ENCODE results near the gene TRIOBP.

TRIOBP gene

GRCh38 chr22:37802310-37803194 lies 105.7 kb downstream of the TRIOBP start:
- no peak for TF ChIP-seq CTCF (IDR thresholded peaks at IDR 0.05; ENCODE audit: low read depth, low read length, missing control alignments)
- no peak for DNase-seq
- in situ Hi-C loops (cut with HindIII; ENCODE audit: low pct_ligation_motif_present, low sequenced_read_pairs), result no loop called here

GRCh38 chr22:37803195-37803638 lies 106.4 kb downstream of the TRIOBP start:
- peak overlapping the region; percentile 60 for H3K4me3 ChIP-seq (ENCODE audit: low read depth, low read length)
- DNase-seq, result no peak
- no peak for TF ChIP-seq CTCF (IDR thresholded peaks at IDR 0.05; ENCODE audit: low read depth, low read length, missing control alignments)

More at GRCh38 chr22:37802310-37803194, 105.7 kb downstream of the TRIOBP start:
- no peak overlapping the region for H3K27ac ChIP-seq
- no peaks in the 10 kb centered on the region for H3K36me3 ChIP-seq (replicated peaks)
- H3K4me3 ChIP-seq (ENCODE audit: low read depth, low read length), result peak overlapping the region; percentile 60
- H3K27me3 ChIP-seq (replicated peaks), result no peaks in the 10 kb centered on the region

GRCh38 chr22:37803639-37804351 lies 106.9 kb downstream of the TRIOBP start:
- Histone ChIP-seq H3K36me3 (replicated peaks) (no peaks in the 10 kb centered on the region), H3K27me3 (replicated peaks) (no peaks in the 10 kb centered on the region), H3K4me3 (ENCODE audit: low read depth, low read length) (peak overlapping the region; percentile 78), H3K27ac (no peak overlapping the region)
- DNase-seq, result no peak
- in situ Hi-C loops (cut with HindIII; ENCODE audit: low pct_ligation_motif_present, low sequenced_read_pairs), result no loop called here
- no peak for TF ChIP-seq CTCF (IDR thresholded peaks at IDR 0.05; ENCODE audit: low read depth, low read length, missing control alignments)

More at GRCh38 chr22:37803195-37803638, 106.4 kb downstream of the TRIOBP start:
- Histone ChIP-seq H3K36me3 (replicated peaks) (no peaks in the 10 kb centered on the region), H3K27ac (no peak overlapping the region), H3K27me3 (replicated peaks) (no peaks in the 10 kb centered on the region)
- in situ Hi-C loops (cut with HindIII; ENCODE audit: low pct_ligation_motif_present, low sequenced_read_pairs), result no loop called here

GRCh38 chr22:37804352-37804880 lies 107.6 kb downstream of the TRIOBP start:
- no peaks in the 10 kb centered on the region for H3K36me3 ChIP-seq (replicated peaks)
- TF ChIP-seq CTCF (IDR thresholded peaks at IDR 0.05; ENCODE audit: low read depth, low read length, missing control alignments), result no peak
- H3K4me3 ChIP-seq (ENCODE audit: low read depth, low read length), result peak overlapping the region; percentile 78
- H3K27ac ChIP-seq, result peak overlapping the region; percentile 10
- no peaks in the 10 kb centered on the region for H3K27me3 ChIP-seq (replicated peaks)
- no peak for DNase-seq
- in situ Hi-C loops (cut with HindIII; ENCODE audit: low pct_ligation_motif_present, low sequenced_read_pairs), result no loop called here

GRCh38 chr22:37804881-37805809 lies 108.3 kb downstream of the TRIOBP start:
- Histone ChIP-seq H3K27me3 (replicated peaks) (no peaks in the 10 kb centered on the region), H3K27ac (peak overlapping the region; percentile 10), H3K4me3 (ENCODE audit: low read depth, low read length) (peak overlapping the region; percentile 78), H3K36me3 (replicated peaks) (no peaks in the 10 kb centered on the region)
- DNase-seq, result peak; percentile 73
- no peak for TF ChIP-seq CTCF (IDR thresholded peaks at IDR 0.05; ENCODE audit: low read depth, low read length, missing control alignments)
- in situ Hi-C loops (cut with HindIII; ENCODE audit: low pct_ligation_motif_present, low sequenced_read_pairs), result no loop called here
